HEK293 (cell line): ENCODE results near the gene PLK5.

Experiments
- CTCF ChIA-PET: fragments of 350-600 bp; formaldehyde crosslinking; extraction: SDS; loops from one replicate; lab custom pipeline; 2021; ENCODE audit warnings: antibody characterized with exemption; lab: Yijun Ruan, JAX
- POLR2A ChIA-PET: fragments of 300-600 bp; formaldehyde crosslinking; extraction: SDS; loops from one replicate; lab custom pipeline; 2020; ENCODE audit warnings: antibody characterized with exemption, inconsistent platforms; lab: Yijun Ruan, JAX
- H3K27ac ChIP-seq: fragments of 200-500 bp; sonication (Bioruptor generic); 2 replicates; pipeline ENCODE4 v1.5.1; 2014; ENCODE audit warnings: low read depth, low read length, control low read depth, inconsistent platforms; ENCODE audit errors: extremely low read depth
- H3K36me3 ChIP-seq, 2 experiments: fragments of 200-500 bp in 1 of 2; sonication (Bioruptor generic) in 1 of 2; 1 replicate in 1 of 2; 2 replicates in 1 of 2; pipeline ENCODE4 v1.5.1; 2014 to 2017; ENCODE audit warnings: inconsistent platforms in 2 of 2, low read length in 2 of 2; ENCODE audit not compliant: control insufficient read depth in 2 of 2, insufficient read depth in 1 of 2
- H3K4me1 ChIP-seq: fragments of 200-500 bp; sonication (Bioruptor generic); 2 replicates; pipeline ENCODE4 v1.5.1; 2014; ENCODE audit warnings: mild to moderate bottlenecking, low read length, inconsistent platforms; ENCODE audit not compliant: control insufficient read depth, insufficient read depth
- H3K4me3 ChIP-seq: 2 replicates; pipeline ENCODE4 v1.5.1; 2011; ENCODE audit warnings: low read depth, mild to moderate bottlenecking, control low read depth, low read length, moderate library complexity
- H3K9me3 ChIP-seq: fragments of 200-500 bp; sonication (Bioruptor generic); 2 replicates; pipeline ENCODE4 v1.5.1; 2014; ENCODE audit warnings: low read depth, low read length, inconsistent platforms; ENCODE audit not compliant: control insufficient read depth, insufficient read depth
- BCL6B ChIP-seq: fragments of 450-650 bp; formaldehyde crosslinking; IDR thresholded peaks from 2 replicates; pipeline ENCODE4 v1.5.1; 2017; ENCODE audit warnings: missing biosample characterization, missing genetic modification characterization
- GLI2 ChIP-seq: fragments of 450-650 bp; formaldehyde crosslinking; IDR thresholded peaks from 2 replicates; pipeline ENCODE4; 2017; ENCODE audit warnings: missing biosample characterization, missing genetic modification characterization, low read depth, borderline replicate concordance
- HIC1 ChIP-seq: fragments of 450-650 bp; formaldehyde crosslinking; IDR thresholded peaks from 2 replicates; pipeline ENCODE4 v1.5.1; 2016; ENCODE audit warnings: missing biosample characterization, missing genetic modification characterization
- IKZF3 ChIP-seq: fragments of 450-650 bp; IDR thresholded peaks from 2 replicates; pipeline ENCODE4 v1.5.0; 2018; ENCODE audit warnings: missing biosample characterization, mild to moderate bottlenecking, missing genetic modification characterization, moderate library complexity
- MZF1 ChIP-seq: fragments of 450-650 bp; formaldehyde crosslinking; IDR thresholded peaks from 2 replicates; pipeline ENCODE4 v1.5.1; 2017; ENCODE audit warnings: missing biosample characterization, missing genetic modification characterization, borderline replicate concordance
- PATZ1 ChIP-seq: fragments of 450-650 bp; formaldehyde crosslinking; IDR thresholded peaks from 2 replicates; pipeline ENCODE4 v1.5.1; 2016; ENCODE audit warnings: missing biosample characterization, missing genetic modification characterization
- ZBTB21 ChIP-seq: fragments of 450-650 bp; formaldehyde crosslinking; IDR thresholded peaks from 2 replicates; pipeline ENCODE4 v1.5.1; 2017; ENCODE audit warnings: missing biosample characterization, missing genetic modification characterization
- ZBTB6 ChIP-seq: fragments of 450-650 bp; formaldehyde crosslinking; IDR thresholded peaks from 2 replicates; pipeline ENCODE4 v1.5.1; 2017; ENCODE audit warnings: missing biosample characterization, missing genetic modification characterization
- ZBTB8A ChIP-seq: fragments of 450-650 bp; formaldehyde crosslinking; IDR thresholded peaks from 2 replicates; pipeline ENCODE4 v1.5.1; 2016; ENCODE audit warnings: missing biosample characterization, missing genetic modification characterization
- ZNF157 ChIP-seq: fragments of 450-650 bp; formaldehyde crosslinking; IDR thresholded peaks from 2 replicates; pipeline ENCODE4 v1.5.1; 2016; ENCODE audit warnings: missing biosample characterization, missing genetic modification characterization
- ZNF341 ChIP-seq: fragments of 450-650 bp; formaldehyde crosslinking; IDR thresholded peaks from 2 replicates; pipeline ENCODE4; 2016; ENCODE audit warnings: low read depth, missing biosample characterization, missing genetic modification characterization
- ZNF426 ChIP-seq: fragments of 450-650 bp; formaldehyde crosslinking; IDR thresholded peaks from 2 replicates; pipeline ENCODE4 v1.5.1; 2017; ENCODE audit warnings: missing biosample characterization, missing genetic modification characterization, mild to moderate bottlenecking, inconsistent platforms, moderate library complexity
- ZNF510 ChIP-seq: fragments of 450-650 bp; formaldehyde crosslinking; IDR thresholded peaks from 2 replicates; pipeline ENCODE4 v1.5.1; 2018; ENCODE audit warnings: mild to moderate bottlenecking, missing genetic modification characterization, missing biosample characterization; ENCODE audit not compliant: insufficient replicate concordance
- ZNF555 ChIP-seq: fragments of 450-650 bp; formaldehyde crosslinking; conservative IDR thresholded peaks from 2 replicates; pipeline ENCODE4 v1.5.1; 2017; ENCODE audit warnings: missing biosample characterization, mild to moderate bottlenecking, missing genetic modification characterization, inconsistent platforms
- ZNF561 ChIP-seq: fragments of 450-650 bp; IDR thresholded peaks from 2 replicates; pipeline ENCODE4 v1.5.1; 2018; ENCODE audit warnings: missing biosample characterization, missing genetic modification characterization, borderline replicate concordance
- ZNF660 ChIP-seq: fragments of 450-650 bp; IDR thresholded peaks from 2 replicates; pipeline ENCODE4 v1.5.1; 2018; ENCODE audit warnings: missing biosample characterization, mild to moderate bottlenecking, missing genetic modification characterization
- ZNF670 ChIP-seq: fragments of 450-650 bp; formaldehyde crosslinking; IDR thresholded peaks from 2 replicates; pipeline ENCODE4 v1.5.1; 2016; ENCODE audit warnings: missing biosample characterization, missing genetic modification characterization, low read depth
- ZNF768 ChIP-seq: fragments of 450-650 bp; formaldehyde crosslinking; IDR thresholded peaks from 2 replicates; pipeline ENCODE4 v1.5.1; 2018; ENCODE audit warnings: missing biosample characterization, mild to moderate bottlenecking, missing genetic modification characterization
- ZSCAN5A ChIP-seq: fragments of 450-650 bp; formaldehyde crosslinking; IDR thresholded peaks from 2 replicates; pipeline ENCODE4 v1.5.1; 2016; ENCODE audit warnings: missing biosample characterization, missing genetic modification characterization

PLK5 gene

GRCh38 chr19:1510807-1511206, 13.1 kb upstream of the PLK5 start:
- POLR2A ChIA-PET = no interaction called here
- no peak overlapping the region for H3K4me3 ChIP-seq
- H3K36me3 ChIP-seq = no peaks in the 10 kb centered on the region
- CTCF ChIA-PET = no interaction called here
- no peaks in the 10 kb centered on the region for H3K9me3 ChIP-seq
- no peak overlapping the region for H3K27ac ChIP-seq
- no peak for TF ChIP-seq ZNF561 (tag by site-specific recombination)
- TF ChIP-seq ZNF768 (tag by site-specific recombination) = peak; percentile 78; the same call in 1 of the 2 replicates
- no peaks in the 10 kb centered on the region for H3K4me1 ChIP-seq

- CTCF ChIA-PET = interaction anchor here (1.0 kb wide), 1 partner anchor 21 kb away, joined by 3 read pairs; no protein-coding TSS in a partner anchor
- TF ChIP-seq ZNF555 (tag by site-specific recombination) = no peak
- peak; percentile 23; the same call in 1 of the 2 replicates for TF ChIP-seq IKZF3 (tag by site-specific recombination)
- TF ChIP-seq ZNF341 (tag by site-specific recombination) = peak; percentile 13; the same call in 1 of the 2 replicates
- H3K4me3 ChIP-seq = no peak overlapping the region
- no peak overlapping the region for H3K27ac ChIP-seq
- H3K9me3 ChIP-seq = no peaks in the 10 kb centered on the region
- no peaks in the 10 kb centered on the region for H3K4me1 ChIP-seq
- H3K36me3 ChIP-seq = no peaks in the 10 kb centered on the region
- POLR2A ChIA-PET = no interaction called here
Measured at GRCh38 chr19:1511318-1512317, 12.3 kb upstream of the PLK5 start.

- no peaks in the 10 kb centered on the region for H3K9me3 ChIP-seq
- H3K27ac ChIP-seq = no peak within 1 kb of the TSS; the same call in 1 of the 2 replicates
- H3K4me1 ChIP-seq = no peaks in the 10 kb centered on the region
- H3K36me3 ChIP-seq = no peaks in the 10 kb centered on the region
- POLR2A ChIA-PET = no interaction called here
- CTCF ChIA-PET = no interaction called here
- peak within 1 kb of the TSS; percentile 38 for H3K4me3 ChIP-seq
- no peak for TF ChIP-seq ZNF426 (tag by site-specific recombination)
- peak; percentile 29 for TF ChIP-seq PATZ1 (tag by site-specific recombination)
- peak; percentile 42; the same call in 1 of the 2 replicates for TF ChIP-seq ZBTB8A (tag by site-specific recombination)
- no peak for TF ChIP-seq ZNF670 (tag by site-specific recombination)
- TF ChIP-seq BCL6B (tag by site-specific recombination) = no peak
- peak; percentile 13; the same call in 1 of the 2 replicates for TF ChIP-seq ZNF660 (tag by site-specific recombination)
- no peak for TF ChIP-seq MZF1 (tag by site-specific recombination)
- peak; percentile 48; the same call in 1 of the 2 replicates for TF ChIP-seq ZSCAN5A (tag by site-specific recombination)
- no peak for TF ChIP-seq ZNF157 (tag by site-specific recombination)
- TF ChIP-seq ZNF510 (tag by site-specific recombination) = no peak
- TF ChIP-seq HIC1 (tag by site-specific recombination) = no peak
- TF ChIP-seq ZBTB21 (tag by site-specific recombination) = no peak
- no peak for TF ChIP-seq ZBTB6 (tag by site-specific recombination)
- TF ChIP-seq GLI2 = no peak
Measured at GRCh38 chr19:1512671-1513498, 11.0 kb upstream of the PLK5 start, which contains the start of gene ADAMTSL5. TSS of gene ADAMTSL5 (minus strand) at chr19:1513019. CDS start at chr19:1510943, 2,076 bp downstream.
